HG03558 (cell line): Measurements from ENCODE around the gene CAMKMT.
"Not testable (repeated sequence)": the region's sequence is repeated elsewhere in the genome, so short reads cannot be mapped to it uniquely, and the experiment has no call there.

Source experiments
- ATAC-seq: cut with Tn5 transposase; IDR thresholded peaks from one replicate; pipeline ENCODE4 v1.9.1; 2021; ENCODE audit warnings: moderate number of reproducible peaks; ENCODE audit not compliant: unreplicated experiment; ENCODE audit errors: extremely low read depth

The CAMKMT gene

GRCh38 chr2:44358503-44358902 lies 3.2 kb upstream of the CAMKMT start:
- no peak for ATAC-seq

DNA sequence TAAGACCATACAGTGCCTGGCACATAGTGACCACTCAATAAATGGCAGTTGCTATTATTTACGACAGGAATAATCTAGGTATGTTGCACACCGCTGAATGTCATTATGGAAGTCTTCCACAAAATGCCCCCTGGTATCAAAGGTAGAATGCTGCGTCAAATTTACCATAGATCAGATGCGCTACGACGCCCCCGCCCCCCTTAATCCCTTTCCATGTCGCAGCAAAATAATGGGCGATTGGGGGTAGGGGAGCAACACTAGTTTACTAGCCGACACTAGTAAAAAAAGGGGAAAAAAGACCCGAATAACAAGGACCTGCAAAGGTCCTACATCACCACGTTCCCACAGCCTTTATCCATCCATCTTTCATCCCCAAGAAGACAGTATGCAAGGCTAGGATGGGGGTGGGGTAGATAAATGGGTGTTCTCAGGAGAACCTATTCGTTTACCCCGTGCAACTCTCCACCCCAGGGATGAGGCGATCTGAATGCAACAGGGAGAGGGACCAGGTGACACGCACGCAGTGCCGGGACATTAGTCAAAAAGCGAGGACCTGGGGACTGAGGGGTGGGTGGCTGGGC lies 908 bp upstream of the CAMKMT start:
- no peak for ATAC-seq

GRCh38 chr2:44362207-44363015 lies 664 bp downstream of the CAMKMT start:
- no peak for ATAC-seq

- no peak for ATAC-seq
Measured at GRCh38 chr2:44364604-44365003, 2.9 kb downstream of the CAMKMT start.

DNA sequence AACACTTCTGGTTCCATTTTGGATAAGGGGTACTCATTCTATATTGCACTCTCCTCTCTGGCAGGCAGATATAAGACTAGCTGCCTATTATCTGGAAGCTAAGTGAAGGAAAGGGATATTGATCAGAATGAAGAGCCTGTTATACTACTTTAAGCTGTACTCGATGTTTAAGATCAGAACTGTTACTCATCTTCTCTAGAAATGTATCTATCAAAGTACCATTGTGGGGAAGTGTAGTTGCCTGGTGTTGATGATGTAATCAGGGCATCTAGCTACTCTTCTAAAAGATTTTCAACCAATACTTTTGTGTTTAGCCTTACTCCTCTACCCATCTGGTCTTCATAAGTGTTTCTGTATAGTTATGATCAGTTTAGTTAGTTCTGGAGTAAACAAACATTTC lies 5.8 kb downstream of the CAMKMT start:
- ATAC-seq, result no peak

DNA sequence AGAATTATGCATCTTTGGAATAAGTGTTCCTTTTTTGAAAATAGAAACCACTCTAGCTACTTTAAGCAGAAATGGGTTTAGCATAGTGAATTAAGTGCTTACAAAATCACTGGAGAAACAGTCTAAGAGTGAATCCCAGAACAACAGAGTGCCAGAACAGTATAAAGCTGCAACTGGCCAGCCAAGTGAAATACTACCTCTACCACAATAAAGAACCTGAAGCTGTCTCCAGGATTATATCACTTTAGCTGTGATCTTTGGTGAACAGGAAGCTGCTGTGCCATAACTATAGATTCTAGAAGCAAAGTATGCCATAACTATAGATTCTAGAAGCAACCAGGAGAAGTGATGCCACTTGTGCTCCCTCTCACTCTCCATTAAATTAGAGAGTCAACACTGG lies 7.6 kb downstream of the CAMKMT start:
- ATAC-seq, result no peak

- no peak for ATAC-seq
Measured at GRCh38 chr2:44371445-44371844, 9.7 kb downstream of the CAMKMT start.

DNA sequence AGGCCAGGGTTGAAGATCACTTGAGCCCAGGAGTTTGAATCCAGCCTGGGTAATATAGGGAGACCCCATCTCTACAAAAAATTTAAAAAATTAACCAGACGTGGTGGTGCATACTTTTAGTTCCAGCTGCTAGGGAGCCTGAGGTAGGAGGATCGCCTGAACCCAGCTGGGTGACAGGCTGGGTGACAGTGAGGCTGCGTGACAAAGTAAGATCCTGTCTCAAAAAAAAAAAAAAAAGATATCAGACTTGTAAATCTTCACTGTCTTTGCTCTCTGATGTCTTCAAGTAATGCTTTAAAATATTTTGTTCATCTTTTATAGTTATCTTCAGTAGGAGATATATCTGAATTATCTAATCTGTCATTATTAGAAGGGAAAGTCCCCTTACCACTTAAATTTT lies 10.5 kb downstream of the CAMKMT start:
- no peak for ATAC-seq

- no peak for ATAC-seq
Measured at GRCh38 chr2:44377486-44377885, 15.7 kb downstream of the CAMKMT start.

DNA sequence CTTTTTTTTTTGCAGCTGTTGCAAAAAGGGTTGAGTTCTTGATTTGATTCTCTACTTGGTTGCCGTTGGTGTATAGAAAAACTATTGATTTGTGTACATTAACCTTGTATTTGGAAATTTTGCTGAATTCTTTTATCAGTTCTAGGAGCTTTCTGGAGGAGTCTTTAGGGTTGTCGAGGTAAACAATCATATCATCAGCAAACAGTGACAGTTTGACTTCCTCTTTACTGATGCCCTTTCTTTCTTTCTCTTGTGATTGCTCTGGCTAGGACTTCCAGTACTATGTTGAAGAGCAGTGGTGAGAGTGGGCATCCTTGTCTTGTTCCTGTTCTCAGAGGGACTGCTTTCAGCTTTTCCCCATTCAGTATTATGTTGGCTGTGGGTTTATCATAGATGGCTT lies 23.5 kb downstream of the CAMKMT start:
- ATAC-seq, result not testable (repeated sequence)

GRCh38 chr2:44388877-44389276 lies 27.1 kb downstream of the CAMKMT start:
- no peak for ATAC-seq

DNA sequence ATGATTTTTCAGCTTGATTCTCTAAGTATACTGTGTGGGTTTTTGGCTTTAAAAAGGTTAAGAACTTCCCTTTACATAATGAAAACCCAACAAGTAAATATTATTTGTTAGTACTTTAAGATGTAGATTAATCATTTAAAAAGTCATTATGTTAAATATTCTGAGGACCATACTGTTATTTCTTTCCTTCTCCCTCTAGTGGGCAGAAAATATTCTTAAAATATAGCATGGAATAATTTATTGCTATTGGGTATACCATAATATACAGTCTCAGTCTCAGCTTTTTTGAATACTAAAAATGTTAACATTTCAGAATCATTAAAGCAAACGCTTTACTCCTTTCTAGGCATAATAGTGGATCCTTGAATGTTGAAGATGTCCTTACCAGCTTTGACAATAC lies 28.1 kb downstream of the CAMKMT start:
- no peak for ATAC-seq

DNA sequence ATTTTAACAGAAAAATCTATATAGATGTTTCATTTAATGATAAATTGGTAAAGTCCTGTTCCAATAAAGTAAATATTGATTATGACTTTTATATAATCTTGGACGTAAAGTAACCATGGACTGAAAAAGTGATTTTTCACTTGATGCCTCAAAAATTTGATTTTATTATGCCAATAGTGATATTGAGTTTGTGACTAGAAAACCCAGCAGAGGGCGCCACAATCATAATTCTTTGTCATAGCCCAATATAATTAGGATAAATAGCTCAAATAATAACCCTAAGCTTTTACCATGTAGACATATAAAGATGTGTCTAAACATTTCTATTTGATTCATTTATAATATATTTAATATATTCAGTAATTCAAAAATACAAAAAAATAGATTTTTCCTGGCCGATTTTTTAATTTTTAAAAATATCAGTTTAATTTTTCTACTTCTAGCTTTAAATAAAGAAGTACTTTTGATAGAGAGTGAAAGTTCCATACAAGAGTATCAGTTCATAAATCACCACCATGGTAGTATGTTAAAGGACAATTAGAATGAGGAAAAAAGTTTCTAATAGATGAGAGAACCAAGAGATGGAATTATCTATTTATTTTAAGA lies 30.7 kb downstream of the CAMKMT start:
- no peak for ATAC-seq

DNA sequence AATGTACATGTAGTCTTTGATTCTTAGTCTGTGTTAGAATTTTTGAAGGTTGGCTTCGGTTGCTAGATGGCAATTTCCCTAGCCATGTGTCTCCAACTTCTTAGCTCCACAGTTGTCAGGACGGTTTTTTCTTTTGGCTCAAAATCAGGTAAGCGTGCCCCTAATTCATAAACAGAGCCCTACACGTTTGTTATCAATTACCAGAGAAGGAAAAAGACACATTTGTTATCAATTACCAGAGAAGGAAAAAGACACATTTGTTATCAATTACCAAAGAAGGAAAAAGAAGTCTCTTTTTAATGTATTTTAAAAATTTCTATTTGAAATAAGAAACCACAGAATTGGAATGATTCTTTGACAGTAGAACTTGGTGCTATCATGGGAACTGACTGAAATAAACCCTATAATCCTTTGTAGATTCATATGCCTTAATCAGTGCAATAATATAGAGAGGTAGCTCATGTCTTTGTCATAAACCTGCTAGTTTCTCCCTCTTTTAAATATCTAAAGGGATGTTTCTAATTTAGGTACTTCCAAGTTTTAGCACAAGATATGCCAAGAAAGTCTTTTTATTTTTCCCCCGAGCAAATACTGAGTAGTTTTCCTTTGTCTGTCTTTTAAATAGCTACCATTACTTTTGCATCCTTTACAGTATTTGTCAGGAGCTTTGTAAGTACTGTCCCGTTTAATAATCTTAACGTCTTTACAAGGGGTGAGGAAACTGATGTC lies 35.9 kb downstream of the CAMKMT start:
- ATAC-seq, result no peak

GRCh38 chr2:44398243-44398897 lies 36.6 kb downstream of the CAMKMT start:
- ATAC-seq, result no peak

DNA sequence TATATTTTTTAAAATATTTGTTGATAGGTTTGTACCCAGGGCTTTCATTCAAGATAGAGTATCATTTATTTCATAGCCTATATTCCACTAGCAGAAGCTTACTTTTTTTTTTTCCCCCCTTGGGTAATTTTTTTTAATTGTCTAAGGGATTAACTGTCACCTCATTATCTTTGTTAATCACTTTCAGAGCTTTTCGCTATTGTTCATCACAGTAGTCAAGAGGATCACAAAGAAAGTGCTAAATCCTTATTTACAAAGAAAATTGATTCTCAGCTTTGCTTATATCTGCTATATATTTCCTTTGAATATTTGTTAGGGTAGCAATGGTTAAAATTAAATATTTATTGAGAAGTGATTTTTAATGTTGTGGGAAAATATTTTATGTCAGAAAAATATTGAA lies 59.0 kb downstream of the CAMKMT start:
- ATAC-seq, result no peak

- ATAC-seq, result no peak
Measured at GRCh38 chr2:44424211-44424610, 62.5 kb downstream of the CAMKMT start.

- ATAC-seq, result no peak
Measured at GRCh38 chr2:44429034-44429433, 67.3 kb downstream of the CAMKMT start.

DNA sequence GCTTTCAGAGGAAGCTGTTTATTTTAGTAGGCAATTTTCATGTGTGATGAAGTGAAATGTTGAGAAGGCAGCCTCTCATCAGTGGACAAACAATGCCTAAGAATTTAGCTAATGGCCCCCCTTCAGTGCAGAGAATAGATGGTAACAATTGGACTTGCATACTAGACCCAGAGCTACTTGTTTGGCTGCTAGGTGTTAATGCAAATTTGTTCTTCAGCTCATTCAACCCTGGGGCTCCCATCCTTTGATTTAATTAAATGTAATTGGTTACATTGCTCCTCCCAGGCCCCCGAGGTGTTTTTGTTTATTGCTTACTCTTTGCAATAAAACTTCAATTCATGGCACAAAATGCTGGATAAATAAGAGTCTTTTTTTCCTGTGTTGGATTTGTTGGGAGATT lies 68.6 kb downstream of the CAMKMT start:
- ATAC-seq, result no peak

DNA sequence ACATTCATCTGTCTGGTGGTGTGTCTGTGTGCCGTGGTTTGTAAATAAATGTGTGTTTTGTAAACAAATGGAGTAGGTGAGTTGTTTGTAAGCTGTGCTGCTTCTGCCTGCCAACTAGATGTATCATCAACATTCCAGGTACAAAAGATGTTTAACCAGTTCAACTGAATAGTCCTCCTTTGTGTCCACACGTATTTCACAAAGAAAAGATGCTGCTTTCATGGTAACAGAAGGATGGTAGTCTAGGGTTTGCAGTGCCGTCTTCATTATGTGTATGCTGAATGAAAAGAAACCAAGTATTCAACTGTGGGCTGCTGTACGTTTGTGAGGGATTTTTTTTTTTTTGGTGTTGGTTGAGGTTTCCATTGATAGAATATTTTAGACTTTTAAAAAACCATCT lies 72.1 kb downstream of the CAMKMT start:
- ATAC-seq, result no peak

GRCh38 chr2:44441200-44441599 lies 79.5 kb downstream of the CAMKMT start:
- ATAC-seq, result no peak
